GM12875 (cell line): ENCODE measurements around the gene PARVG.

Experiments
- H3K4me3 ChIP-seq: one replicate; pipeline ENCODE4 v1.5.1; 2011; ENCODE audit warnings: low read depth, low read length, control low read depth
- TF ChIP-seq, protein P1 (sequence below): IDR thresholded peaks from 2 replicates; pipeline ENCODE4 v1.5.1; 2011; ENCODE audit warnings: low read depth, mild to moderate bottlenecking, control low read depth, inconsistent platforms, low read length, moderate library complexity, borderline replicate concordance; ENCODE audit not compliant: insufficient read depth

Gene PARVG

DNA sequence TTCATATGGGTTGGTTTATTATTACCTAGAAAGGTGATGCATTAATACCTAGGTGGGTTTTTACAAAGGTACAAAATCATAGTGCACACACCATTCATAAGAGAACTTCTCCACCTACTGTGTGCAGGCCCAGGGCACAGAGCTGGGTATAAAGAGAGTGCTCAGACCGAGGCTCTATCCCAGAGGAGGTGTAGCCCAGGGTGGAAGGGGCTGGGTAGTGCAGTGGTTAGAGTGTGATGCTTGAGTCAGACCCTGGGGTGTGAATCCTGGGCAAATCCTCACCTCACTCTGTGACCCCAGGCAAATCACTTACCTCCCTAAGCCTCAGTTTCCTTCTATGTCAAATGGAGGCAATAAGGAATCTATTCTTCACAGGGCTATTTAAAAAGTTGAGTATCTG, 32.2 kb downstream of the PARVG start:
- no peak overlapping the region for H3K4me3 ChIP-seq
- TF ChIP-seq, protein P1, sequence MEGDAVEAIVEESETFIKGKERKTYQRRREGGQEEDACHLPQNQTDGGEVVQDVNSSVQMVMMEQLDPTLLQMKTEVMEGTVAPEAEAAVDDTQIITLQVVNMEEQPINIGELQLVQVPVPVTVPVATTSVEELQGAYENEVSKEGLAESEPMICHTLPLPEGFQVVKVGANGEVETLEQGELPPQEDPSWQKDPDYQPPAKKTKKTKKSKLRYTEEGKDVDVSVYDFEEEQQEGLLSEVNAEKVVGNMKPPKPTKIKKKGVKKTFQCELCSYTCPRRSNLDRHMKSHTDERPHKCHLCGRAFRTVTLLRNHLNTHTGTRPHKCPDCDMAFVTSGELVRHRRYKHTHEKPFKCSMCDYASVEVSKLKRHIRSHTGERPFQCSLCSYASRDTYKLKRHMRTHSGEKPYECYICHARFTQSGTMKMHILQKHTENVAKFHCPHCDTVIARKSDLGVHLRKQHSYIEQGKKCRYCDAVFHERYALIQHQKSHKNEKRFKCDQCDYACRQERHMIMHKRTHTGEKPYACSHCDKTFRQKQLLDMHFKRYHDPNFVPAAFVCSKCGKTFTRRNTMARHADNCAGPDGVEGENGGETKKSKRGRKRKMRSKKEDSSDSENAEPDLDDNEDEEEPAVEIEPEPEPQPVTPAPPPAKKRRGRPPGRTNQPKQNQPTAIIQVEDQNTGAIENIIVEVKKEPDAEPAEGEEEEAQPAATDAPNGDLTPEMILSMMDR = no peak

DNA sequence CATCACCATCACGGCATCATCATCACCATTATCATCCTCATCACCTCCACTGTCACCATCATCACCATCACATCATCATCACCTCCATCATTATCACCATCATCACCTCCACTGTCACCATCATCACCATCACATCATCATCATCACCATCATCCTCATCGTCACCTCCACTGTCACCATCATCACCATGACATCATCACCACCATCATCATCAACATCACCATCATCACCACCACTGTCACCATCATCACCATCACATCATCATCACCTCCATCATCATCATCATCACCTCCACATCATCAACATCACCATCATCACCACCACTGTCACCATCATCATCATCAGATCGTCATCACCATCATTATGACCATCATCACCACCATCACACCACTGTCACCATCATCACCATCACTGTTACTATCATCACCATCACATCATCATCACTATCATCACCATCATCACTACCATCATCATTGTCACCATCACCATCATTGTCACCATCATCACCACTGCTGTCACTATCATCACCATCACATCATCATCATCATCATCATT, 32.8 kb downstream of the PARVG start:
- TF ChIP-seq, protein P1 = no peak
- no peak overlapping the region for H3K4me3 ChIP-seq

DNA sequence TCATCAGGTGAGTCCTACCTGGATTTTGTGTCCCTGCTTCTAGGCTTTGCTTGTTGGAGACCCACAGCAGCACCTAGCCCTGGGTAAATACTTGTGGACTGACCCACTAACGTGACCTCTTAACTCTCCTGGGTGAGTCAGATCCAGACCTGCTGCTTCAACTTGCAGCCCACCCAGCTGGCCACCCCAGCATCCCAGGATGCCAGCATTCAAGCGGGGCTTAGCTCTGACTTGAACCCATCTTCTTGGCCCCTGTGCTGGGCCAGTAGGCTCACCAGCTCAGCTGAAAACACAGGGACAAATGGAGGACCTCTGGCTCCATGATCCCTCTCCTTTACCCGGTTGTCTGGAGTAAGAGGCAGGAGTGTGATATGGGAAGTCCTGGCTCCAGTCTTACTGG, 33.5 kb downstream of the PARVG start:
- TF ChIP-seq, protein P1 = no peak
- no peak overlapping the region for H3K4me3 ChIP-seq

GRCh38 chr22:44214764-44215163, 34.0 kb downstream of the PARVG start:
- TF ChIP-seq, protein P1 = no peak

DNA sequence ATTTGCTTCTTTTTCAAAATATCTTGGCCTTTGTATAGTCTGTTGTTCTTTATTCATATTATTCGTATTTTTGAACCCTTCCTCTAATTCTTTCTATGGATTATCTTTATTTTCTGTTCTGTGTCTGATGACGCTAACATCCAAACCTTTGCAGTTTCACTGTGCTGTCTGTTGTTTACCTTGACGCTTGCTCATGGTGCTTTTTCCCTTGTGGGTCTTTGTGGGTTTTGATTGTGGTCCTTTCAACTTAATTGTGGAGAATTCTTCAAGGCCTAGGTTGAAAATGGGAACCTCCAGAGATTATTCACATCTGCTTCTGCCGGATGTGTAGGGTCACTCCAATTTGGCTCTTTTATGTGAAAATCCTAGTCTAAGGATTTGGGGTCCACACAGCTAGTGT, 34.6 kb downstream of the PARVG start:
- TF ChIP-seq, protein P1 = no peak
- H3K4me3 ChIP-seq = no peak overlapping the region

More at GRCh38 chr22:44214764-44215163, 34.0 kb downstream of the PARVG start:
- H3K4me3 ChIP-seq = no peak overlapping the region

- H3K4me3 ChIP-seq = no peak overlapping the region
- TF ChIP-seq, protein P1 = no peak
Measured at GRCh38 chr22:44217346-44217745, 36.6 kb downstream of the PARVG start.

- TF ChIP-seq, protein P1 = no peak
Measured at GRCh38 chr22:44218071-44218470, 37.3 kb downstream of the PARVG start.

More at GRCh38 chr22:44218071-44218470, 37.3 kb downstream of the PARVG start:
- H3K4me3 ChIP-seq = no peak overlapping the region
